ENCODE measurements around the gene LOXL3. TPM values are rescaled to one million over a fixed set of nuclear protein-coding genes. Genes with fewer than 3 reads are reported as not detected.

Gene LOXL3
- total and polyA plus RNA-seq, 3 experiments from 2014 or later = 0.08 to 1.2 (median 0.77) TPM

GRCh38 chr2:74559912-74560311 is 6.2 kb upstream of the LOXL3 start:
- Histone ChIP-seq H3K9me3 (ENCODE audit: low read length) (no peaks in the 10 kb centered on the region), H3K4me1 (ENCODE audit: insufficient read depth, low read length) (peaks cover 8% of the 10 kb centered on the region), H3K27ac (ENCODE audit: low read depth, low read length) (no peak overlapping the region), H3K27me3 (ENCODE audit: insufficient read depth, low read length, poor library complexity, severe bottlenecking) (no peaks in the 10 kb centered on the region), H3K4me3 (ENCODE audit: low read length) (no peak overlapping the region), H3K36me3 (ENCODE audit: insufficient read depth, low read length) (no peaks in the 10 kb centered on the region)
- Mint-ChIP-seq H3K27ac (no peak overlapping the region), H3K4me3 (peak overlapping the region in 1 of 7 donors; percentile 39), H3K36me3 (peaks cover 0 to 18% (median 3%) of the 10 kb centered on the region in 3 donors), H3K9me3 (no peaks in the 10 kb centered on the region), H3K4me1 (peaks cover 0 to 21% (median 10%) of the 10 kb centered on the region in 3 donors), H3K27me3 (peaks cover 9 to 36% of the 10 kb centered on the region in 2 donors)
- CTCF ChIA-PET = no interaction called here
- POLR2A ChIA-PET = no interaction called here
- DNase-seq = no peak

GRCh38 chr2:74558284-74559230 is 4.8 kb upstream of the LOXL3 start:
- peaks cover 7 to 27% of the 10 kb centered on the region in 2 donors for H3K27me3 Mint-ChIP-seq
- peaks cover 0 to 22% (median 0%) of the 10 kb centered on the region in 3 donors for H3K36me3 Mint-ChIP-seq
- no peak overlapping the region for H3K4me3 ChIP-seq (ENCODE audit: low read length)
- H3K9me3 Mint-ChIP-seq = no peaks in the 10 kb centered on the region
- no peak for DNase-seq
- ChIA-PET POLR2A (no interaction called here), CTCF (interaction anchor here (0.8 to 2.1 kb wide), 3 partner anchors 8 to 76 kb away, joined by 3 to 6 read pairs (median 3); partner anchors contain the start of genes CCDC142 and TTC31)
- H3K4me1 Mint-ChIP-seq = peaks cover 2 to 26% (median 14%) of the 10 kb centered on the region in 3 donors
- peaks cover 8% of the 10 kb centered on the region for H3K4me1 ChIP-seq (ENCODE audit: insufficient read depth, low read length)
- H3K9me3 ChIP-seq (ENCODE audit: low read length) = no peaks in the 10 kb centered on the region
- H3K27me3 ChIP-seq (ENCODE audit: insufficient read depth, low read length, poor library complexity, severe bottlenecking) = no peaks in the 10 kb centered on the region
- peak overlapping the region in 3 of 8 donors; percentile 8 to 47 (median 23) for H3K27ac Mint-ChIP-seq
- H3K4me3 Mint-ChIP-seq = peak overlapping the region in 2 of 7 donors; percentile 39 to 43
- no peak overlapping the region for H3K27ac ChIP-seq (ENCODE audit: low read depth, low read length)
- H3K36me3 ChIP-seq (ENCODE audit: insufficient read depth, low read length) = no peaks in the 10 kb centered on the region

GRCh38 chr2:74556831-74557370 is 3.2 kb upstream of the LOXL3 start:
- H3K4me3 ChIP-seq (ENCODE audit: low read length) = no peak overlapping the region
- no peaks in the 10 kb centered on the region for H3K9me3 ChIP-seq (ENCODE audit: low read length)
- ChIA-PET CTCF (interaction anchor here (2.1 kb wide), 1 partner anchor 10 kb away, joined by 6 read pairs; no protein-coding TSS in a partner anchor), POLR2A (interaction anchor here (0.7 kb wide), 1 partner anchor 97 kb away, joined by 3 read pairs; no protein-coding TSS in a partner anchor)
- Mint-ChIP-seq H3K27me3 (peaks cover 8 to 15% of the 10 kb centered on the region in 2 donors), H3K9me3 (peaks cover 0 to 2% (median 0%) of the 10 kb centered on the region in 5 donors), H3K36me3 (peaks cover 0 to 22% (median 0%) of the 10 kb centered on the region in 3 donors), H3K4me3 (peak overlapping the region in 4 of 7 donors; percentile 8 to 99 (median 56)), H3K4me1 (peaks cover 4 to 28% (median 18%) of the 10 kb centered on the region in 3 donors), H3K27ac (peak overlapping the region in 3 of 8 donors; percentile 13 to 54 (median 28))
- no peak for DNase-seq
- no peak overlapping the region for H3K27ac ChIP-seq (ENCODE audit: low read depth, low read length)
- H3K4me1 ChIP-seq (ENCODE audit: insufficient read depth, low read length) = peaks cover 8% of the 10 kb centered on the region
- H3K36me3 ChIP-seq (ENCODE audit: insufficient read depth, low read length) = no peaks in the 10 kb centered on the region
- no peaks in the 10 kb centered on the region for H3K27me3 ChIP-seq (ENCODE audit: insufficient read depth, low read length, poor library complexity, severe bottlenecking)

- no peak overlapping the region for H3K4me3 ChIP-seq (ENCODE audit: low read length)
These were observed 2.4 kb upstream of the LOXL3 start for GRCh38 chr2:74556159-74556558.

GRCh38 chr2:74555610-74556103 is 1.9 kb upstream of the LOXL3 start:
- Mint-ChIP-seq H3K27me3 (peaks cover 11 to 16% of the 10 kb centered on the region in 2 donors), H3K4me3 (peak overlapping the region; percentile 93 to 99 (median 97)), H3K27ac (peak overlapping the region; percentile 29 to 96 (median 84)), H3K4me1 (peaks cover 4 to 28% (median 18%) of the 10 kb centered on the region in 3 donors), H3K9me3 (peaks cover 0 to 2% (median 0%) of the 10 kb centered on the region in 5 donors), H3K36me3 (peaks cover 0 to 22% (median 0%) of the 10 kb centered on the region in 3 donors)
- DNase-seq = no peak
- H3K27ac ChIP-seq (ENCODE audit: low read depth, low read length) = peak overlapping the region; percentile 79
- peak overlapping the region; percentile 95 for H3K4me3 ChIP-seq (ENCODE audit: low read length)
- H3K9me3 ChIP-seq (ENCODE audit: low read length) = no peaks in the 10 kb centered on the region
- no peaks in the 10 kb centered on the region for H3K27me3 ChIP-seq (ENCODE audit: insufficient read depth, low read length, poor library complexity, severe bottlenecking)
- H3K36me3 ChIP-seq (ENCODE audit: insufficient read depth, low read length) = no peaks in the 10 kb centered on the region
- H3K4me1 ChIP-seq (ENCODE audit: insufficient read depth, low read length) = peaks cover 8% of the 10 kb centered on the region
- ChIA-PET CTCF (no interaction called here), POLR2A (no interaction called here)

More at GRCh38 chr2:74556159-74556558, 2.4 kb upstream of the LOXL3 start:
- Histone ChIP-seq H3K27ac (ENCODE audit: low read depth, low read length) (peak overlapping the region; percentile 79), H3K4me1 (ENCODE audit: insufficient read depth, low read length) (peaks cover 8% of the 10 kb centered on the region), H3K9me3 (ENCODE audit: low read length) (no peaks in the 10 kb centered on the region), H3K27me3 (ENCODE audit: insufficient read depth, low read length, poor library complexity, severe bottlenecking) (no peaks in the 10 kb centered on the region), H3K36me3 (ENCODE audit: insufficient read depth, low read length) (no peaks in the 10 kb centered on the region)
- H3K4me3 Mint-ChIP-seq = peak overlapping the region; percentile 50 to 99 (median 97)
- H3K27me3 Mint-ChIP-seq = peaks cover 8 to 16% of the 10 kb centered on the region in 2 donors
- ChIA-PET CTCF (no interaction called here), POLR2A (no interaction called here)
- peaks cover 0 to 22% (median 0%) of the 10 kb centered on the region in 3 donors for H3K36me3 Mint-ChIP-seq
- H3K4me1 Mint-ChIP-seq = peaks cover 4 to 28% (median 18%) of the 10 kb centered on the region in 3 donors
- no peak for DNase-seq
- H3K9me3 Mint-ChIP-seq = peaks cover 0 to 2% (median 0%) of the 10 kb centered on the region in 5 donors
- peak overlapping the region in 3 of 8 donors; percentile 28 to 96 (median 60) for H3K27ac Mint-ChIP-seq

- no peaks in the 10 kb centered on the region for H3K9me3 ChIP-seq (ENCODE audit: low read length)
- peak in 4 of 5 donors; percentile 34 to 59 (median 39) for DNase-seq
- H3K4me1 ChIP-seq (ENCODE audit: insufficient read depth, low read length) = peaks cover 8% of the 10 kb centered on the region
- H3K36me3 ChIP-seq (ENCODE audit: insufficient read depth, low read length) = no peaks in the 10 kb centered on the region
- peak overlapping the region; percentile 79 for H3K27ac ChIP-seq (ENCODE audit: low read depth, low read length)
- H3K36me3 Mint-ChIP-seq = peaks cover 0 to 22% (median 0%) of the 10 kb centered on the region in 3 donors
- peak overlapping the region; percentile 95 for H3K4me3 ChIP-seq (ENCODE audit: low read length)
- peaks cover 4 to 24% (median 16%) of the 10 kb centered on the region in 3 donors for H3K4me1 Mint-ChIP-seq
- ChIA-PET CTCF (interaction anchor here (1.0 kb wide), 1 partner anchor 164 kb away, joined by 3 read pairs; no protein-coding TSS in a partner anchor), POLR2A (no interaction called here)
- H3K9me3 Mint-ChIP-seq = peaks cover 0 to 2% (median 0%) of the 10 kb centered on the region in 5 donors
- H3K27me3 ChIP-seq (ENCODE audit: insufficient read depth, low read length, poor library complexity, severe bottlenecking) = peaks cover 2% of the 10 kb centered on the region
- H3K27me3 Mint-ChIP-seq = peaks cover 12 to 16% of the 10 kb centered on the region in 2 donors
- H3K4me3 Mint-ChIP-seq = peak overlapping the region; percentile 93 to 99 (median 97)
- peak overlapping the region; percentile 84 to 99 (median 92) for H3K27ac Mint-ChIP-seq
These were observed 1.2 kb upstream of the LOXL3 start for GRCh38 chr2:74554820-74555531.
